Endothelial cell of umbilical vein (primary cell): ENCODE data around the gene RIBC2. TPM values are rescaled to one million over a fixed set of nuclear protein-coding genes. Genes with fewer than 3 reads are reported as not detected.

Experiments
- BruUV-seq: library from RNA; stranded (reverse); fragments of 400-500 nt; replicated peaks from 2 replicates; lab custom pipeline; 2021; lab: Mats Ljungman, UMichigan
- CTCF ChIA-PET: fragments of 300-600, 350-600 bp; sonication (Branson Sonifier 250); formaldehyde crosslinking; loops from one replicate; lab custom pipeline; 2021; ENCODE audit warnings: antibody characterized with exemption, inconsistent platforms; lab: Charles Lee
- POLR2A ChIA-PET: fragments of 300-600, 350-600 bp; sonication (Branson Sonifier 250); formaldehyde crosslinking; loops from one replicate; lab custom pipeline; 2021; ENCODE audit warnings: antibody characterized with exemption, inconsistent platforms; lab: Charles Lee
- DNase-seq: peaks from one replicate; pipeline ENCODE4 v3.0.0-alpha.2; 2011; ENCODE audit warnings: low read depth, low spot score
- FAIRE-seq: peaks from 2 replicates; lab custom pipeline; 2011; peaks lifted over from hg19 to GRCh38; lab: Jason Lieb, UNC
- H2AFZ ChIP-seq: 2 replicates; pipeline ENCODE4 v1.6.0; 2012; ENCODE audit warnings: low read depth, low read length, control low read depth, inconsistent platforms
- H3K27ac ChIP-seq: 2 replicates; pipeline ENCODE4 v1.5.1; 2011; ENCODE audit warnings: low read depth, mild to moderate bottlenecking, control low read depth, low read length, moderate library complexity; ENCODE audit not compliant: insufficient read depth
- H3K27me3 ChIP-seq, 2 experiments: 2 replicates each; pipeline versions ENCODE4 v1.6.0 to v1.6.1; 2011; ENCODE audit warnings: low read length in 2 of 2, mixed read lengths in 1 of 2; ENCODE audit not compliant: control insufficient read depth in 2 of 2, insufficient read depth in 2 of 2
- H3K36me3 ChIP-seq, 2 experiments: 2 replicates in 1 of 2; 3 replicates in 1 of 2; pipeline ENCODE4 v1.5.1; 2011; ENCODE audit warnings: low read length in 2 of 2, mild to moderate bottlenecking in 1 of 2, moderate library complexity in 1 of 2; ENCODE audit not compliant: control insufficient read depth in 2 of 2, insufficient read depth in 2 of 2; ENCODE audit errors: extremely low read depth in 1 of 2
- H3K4me1 ChIP-seq: 3 replicates; pipeline ENCODE4 v1.5.1; 2011; ENCODE audit warnings: mild to moderate bottlenecking, low read length; ENCODE audit not compliant: control insufficient read depth, insufficient read depth; ENCODE audit errors: extremely low read depth
- H3K4me2 ChIP-seq: 2 replicates; pipeline ENCODE4 v1.6.1; 2011; ENCODE audit warnings: low read length, control low read depth, mixed read lengths; ENCODE audit not compliant: insufficient read depth
- H3K4me3 ChIP-seq, 3 experiments: fragments of 200-600 bp in 1 of 3; sonication (generic), shearing (Covaris generic) in 1 of 3; replicated peaks in 1 of 3; 2 replicates each; pipeline ENCODE4 v1.5.1; 2011 to 2016; ENCODE audit warnings: control low read depth in 3 of 3, low read length in 3 of 3, mild to moderate bottlenecking in 2 of 3, inconsistent platforms in 1 of 3, low read depth in 1 of 3, moderate library complexity in 1 of 3; ENCODE audit not compliant: insufficient read depth in 1 of 3
- H3K79me2 ChIP-seq: 2 replicates; pipeline ENCODE4 v1.6.0; 2012; ENCODE audit warnings: low read length, inconsistent platforms; ENCODE audit not compliant: control insufficient read depth, insufficient read depth
- H3K9ac ChIP-seq: replicated peaks from 2 replicates; pipeline ENCODE3; 2011; ENCODE audit warnings: low read length, control low read depth; ENCODE audit not compliant: insufficient read depth; ENCODE audit errors: extremely low read depth
- H3K9me1 ChIP-seq: replicated peaks from 3 replicates; pipeline ENCODE4 v1.6.0; 2011; ENCODE audit warnings: mild to moderate bottlenecking, low read length; ENCODE audit not compliant: control insufficient read depth, insufficient read depth; ENCODE audit errors: extremely low read depth
- H3K9me3 ChIP-seq: replicated peaks from 2 replicates; pipeline ENCODE4 v1.5.1; 2012; ENCODE audit warnings: low read length, inconsistent platforms; ENCODE audit not compliant: control insufficient read depth, insufficient read depth
- H4K20me1 ChIP-seq: replicated peaks from 2 replicates; pipeline ENCODE3; 2011; ENCODE audit warnings: mild to moderate bottlenecking, low read length; ENCODE audit not compliant: control insufficient read depth, insufficient read depth; ENCODE audit errors: extremely low read depth
- EZH2 ChIP-seq: IDR thresholded peaks from 2 replicates; pipeline ENCODE4 v1.6.1; 2012; ENCODE audit warnings: borderline replicate concordance, low read depth, mild to moderate bottlenecking, moderate library complexity, low read length, inconsistent platforms; ENCODE audit not compliant: severe bottlenecking
- FOS ChIP-seq: IDR thresholded peaks from 2 replicates; pipeline ENCODE4 v1.6.1; 2011; ENCODE audit warnings: mild to moderate bottlenecking, low read length, moderate library complexity, borderline replicate concordance; ENCODE audit not compliant: insufficient read depth
- GATA2 ChIP-seq: IDR thresholded peaks from 2 replicates; pipeline ENCODE4 v1.7.0; 2011; ENCODE audit warnings: low read depth, mild to moderate bottlenecking, moderate library complexity, mixed read lengths, low read length; ENCODE audit not compliant: insufficient read length, insufficient read depth
- JUN ChIP-seq: IDR thresholded peaks from 2 replicates; pipeline ENCODE4 v1.6.1; 2011; ENCODE audit warnings: borderline replicate concordance, low read depth; ENCODE audit not compliant: insufficient read length, insufficient read depth
- MYC ChIP-seq: IDR thresholded peaks from one replicate; pipeline ENCODE4 v1.6.1; 2011; ENCODE audit warnings: mild to moderate bottlenecking, low read depth, low read length
- POLR2A ChIP-seq: IDR thresholded peaks from 2 replicates; pipeline ENCODE4 v1.6.1; 2012; ENCODE audit warnings: low read depth, mild to moderate bottlenecking, control low read depth, low read length
- POLR2AphosphoS5 ChIP-seq: IDR thresholded peaks from 2 replicates; pipeline ENCODE4 v1.6.1; 2012; ENCODE audit warnings: low read depth, mild to moderate bottlenecking, control low read depth, low read length, moderate library complexity; ENCODE audit not compliant: insufficient read depth
- dilution Hi-C: fragments of 300-500 bp; cut with MboI; formaldehyde crosslinking; loops from one replicate; pipeline ENCODE4 v1.15.0; 2019; ENCODE audit warnings: low sequenced_read_pairs; ENCODE audit not compliant: extremely low pct_ligation_motif_present
- intact Hi-C: fragments of 100-400 bp; cut with micrococcal nuclease; formaldehyde crosslinking; loops from one replicate; pipeline ENCODE4 v1.10.0; 2022
- polyA plus RNA-seq, 4 experiments: library from polyadenylated mRNA; depleted of rRNA in 3 of 4; stranded (reverse) in 3 of 4; unstranded in 1 of 4; fragments of >200 nt; gene quantifications; 2 replicates each; pipeline versions ENCODE4 v1.2.1 to v1.2.3, GENCODE V29; 2011 to 2012; ENCODE audit warnings: missing spikeins in 1 of 4
- total RNA-seq: library from RNA; stranded (reverse); gene quantifications from 2 replicates; pipeline ENCODE4 v1.2.3, GENCODE V29; 2021
- TF ChIP-seq, protein P1 (sequence below): IDR thresholded peaks from 2 replicates; pipeline ENCODE4 v1.6.1; 2011; ENCODE audit not compliant: insufficient read depth, insufficient read length
- TF ChIP-seq, protein P2 (sequence below), 2 donors: IDR thresholded peaks; 1 replicate in 1 of 2; 2 replicates in 1 of 2; pipeline ENCODE4 v1.5.1; 2011; ENCODE audit warnings: low read length in 2 of 2, mild to moderate bottlenecking in 2 of 2, moderate library complexity in 2 of 2, control low read depth in 1 of 2, inconsistent platforms in 1 of 2, low read depth in 1 of 2; ENCODE audit not compliant: insufficient read depth in 1 of 2; ENCODE audit errors: extremely low read depth in 1 of 2

RIBC2 gene
- total and polyA plus RNA-seq, 2 donors (not counting 3 experiments of a cell fraction or from before 2014, with no cell fraction given): 1.2 to 5.7 TPM

DNA sequence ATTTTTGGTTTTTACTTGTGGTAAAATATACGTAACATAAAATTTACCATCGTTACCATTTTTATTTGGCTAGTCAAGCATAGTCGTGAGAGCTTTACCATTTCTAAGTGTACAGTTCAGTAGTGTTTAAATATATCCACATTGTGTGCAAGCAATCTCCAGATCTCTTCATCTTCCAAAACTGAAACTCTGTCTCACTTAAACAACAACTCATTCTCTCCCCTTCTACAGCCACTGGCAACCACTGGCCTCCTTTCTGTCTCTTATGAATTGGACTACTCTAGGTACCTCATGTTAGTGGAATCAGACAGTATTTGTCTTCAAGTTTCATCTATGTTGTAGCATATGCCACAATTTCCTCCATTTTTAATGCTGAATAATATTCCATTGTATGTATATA lies 37.5 kb upstream of the RIBC2 start:
- no peaks in the 10 kb centered on the region for H3K9me3 ChIP-seq

More for the DNA sequence above, 37.5 kb upstream of the RIBC2 start:
- dilution Hi-C loops (loop anchor here (10.0 kb wide), 1 partner anchor 101 kb away; no protein-coding TSS in a partner anchor), intact Hi-C loops (no loop called here)
- no peaks in the 10 kb centered on the region for H3K4me1 ChIP-seq
- POLR2A ChIA-PET: no interaction called here
- BruUV-seq: no TSS peak
- no peaks in the 10 kb centered on the region for H3K36me3 ChIP-seq
- H2AFZ ChIP-seq: no peak overlapping the region
- CTCF ChIA-PET: interaction anchor here (0.6 to 1.5 kb wide), 2 partner anchors 10 to 11 kb away, joined by 3 read pairs; no protein-coding TSS in a partner anchor
- no peaks in the 10 kb centered on the region for H3K79me2 ChIP-seq
- no peaks in the 10 kb centered on the region for H3K9me1 ChIP-seq
- TF ChIP-seq EZH2 (no peak), POLR2AphosphoS5 (no peak), GATA2 (no peak), MYC (no peak), POLR2A (no peak), FOS (no peak), JUN (no peak)
- TF ChIP-seq, protein P1, sequence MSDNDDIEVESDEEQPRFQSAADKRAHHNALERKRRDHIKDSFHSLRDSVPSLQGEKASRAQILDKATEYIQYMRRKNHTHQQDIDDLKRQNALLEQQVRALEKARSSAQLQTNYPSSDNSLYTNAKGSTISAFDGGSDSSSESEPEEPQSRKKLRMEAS: no peak
- TF ChIP-seq, protein P2, sequence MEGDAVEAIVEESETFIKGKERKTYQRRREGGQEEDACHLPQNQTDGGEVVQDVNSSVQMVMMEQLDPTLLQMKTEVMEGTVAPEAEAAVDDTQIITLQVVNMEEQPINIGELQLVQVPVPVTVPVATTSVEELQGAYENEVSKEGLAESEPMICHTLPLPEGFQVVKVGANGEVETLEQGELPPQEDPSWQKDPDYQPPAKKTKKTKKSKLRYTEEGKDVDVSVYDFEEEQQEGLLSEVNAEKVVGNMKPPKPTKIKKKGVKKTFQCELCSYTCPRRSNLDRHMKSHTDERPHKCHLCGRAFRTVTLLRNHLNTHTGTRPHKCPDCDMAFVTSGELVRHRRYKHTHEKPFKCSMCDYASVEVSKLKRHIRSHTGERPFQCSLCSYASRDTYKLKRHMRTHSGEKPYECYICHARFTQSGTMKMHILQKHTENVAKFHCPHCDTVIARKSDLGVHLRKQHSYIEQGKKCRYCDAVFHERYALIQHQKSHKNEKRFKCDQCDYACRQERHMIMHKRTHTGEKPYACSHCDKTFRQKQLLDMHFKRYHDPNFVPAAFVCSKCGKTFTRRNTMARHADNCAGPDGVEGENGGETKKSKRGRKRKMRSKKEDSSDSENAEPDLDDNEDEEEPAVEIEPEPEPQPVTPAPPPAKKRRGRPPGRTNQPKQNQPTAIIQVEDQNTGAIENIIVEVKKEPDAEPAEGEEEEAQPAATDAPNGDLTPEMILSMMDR (IDR thresholded peaks at IDR 0.05; ENCODE audit: extremely low read depth in 1 of 2, insufficient read depth in 1 of 2, low read depth in 1 of 2, low read length in 2 of 2): no peak
- no peak for FAIRE-seq
- no peaks in the 10 kb centered on the region for H4K20me1 ChIP-seq
- H3K4me2 ChIP-seq: no peak overlapping the region
- no peak overlapping the region for H3K27ac ChIP-seq
- H3K27me3 ChIP-seq: peaks cover 0 to 2% of the 10 kb centered on the region in 2 experiments
- no peak overlapping the region for H3K9ac ChIP-seq
- H3K4me3 ChIP-seq: no peak overlapping the region
- DNase-seq: no peak
